K562 (cell line): Measurements from ENCODE around the gene EIF2S2. TPM values are rescaled to one million over a fixed set of nuclear protein-coding genes. Genes with fewer than 3 reads are reported as not detected.

ENCODE experiments used
- ARNT ChIP-seq, 2 experiments: fragments of 450-650 bp; IDR thresholded peaks; 2 replicates each; pipeline ENCODE4 v1.6.1; 2016; ENCODE audit warnings: mild to moderate bottlenecking in 1 of 2
- CBX5 ChIP-seq: IDR thresholded peaks from 2 replicates; pipeline ENCODE4 v1.6.1; 2014; ENCODE audit warnings: low read depth, borderline replicate concordance
- CREM ChIP-seq: IDR thresholded peaks from 2 replicates; pipeline ENCODE4 v1.6.1; 2014; ENCODE audit warnings: antibody characterized with exemption, low read depth
- FIP1L1 ChIP-seq: fragments of 200-400 bp; formaldehyde crosslinking; IDR thresholded peaks from 2 replicates; pipeline ENCODE4 v1.6.1; 2018; ENCODE audit warnings: mild to moderate bottlenecking, low read depth, low read length; ENCODE audit not compliant: poor library complexity, severe bottlenecking
- GTF2E2 ChIP-seq: fragments of 200-800 bp; sonication (Bioruptor generic); IDR thresholded peaks from 2 replicates; pipeline ENCODE4 v1.6.1; 2016; ENCODE audit warnings: missing genetic modification characterization, missing compliant biosample characterization
- IRF2 ChIP-seq: sonication (generic); formaldehyde crosslinking; IDR thresholded peaks from 2 replicates; pipeline ENCODE4 v1.8.1; 2022; ENCODE audit warnings: mild to moderate bottlenecking, missing genetic modification reagents
- JUN ChIP-seq, 2 experiments: sonication (generic) in 1 of 2; formaldehyde crosslinking in 1 of 2; IDR thresholded peaks; 2 replicates each; pipeline versions ENCODE4 v1.6.1 to v1.8.0; 2012 to 2022; ENCODE audit warnings: borderline replicate concordance in 2 of 2, mild to moderate bottlenecking in 2 of 2, improper control_type of control experiment in 1 of 2, low read depth in 1 of 2, low read length in 1 of 2, missing genetic modification reagents in 1 of 2
- KDM1A ChIP-seq, 2 experiments: fragments of 450-650 bp; IDR thresholded peaks; 2 replicates each; pipeline ENCODE4 v1.6.1; 2016; ENCODE audit warnings: mild to moderate bottlenecking in 2 of 2
- MTA2 ChIP-seq: fragments of 450-650 bp; IDR thresholded peaks from 2 replicates; pipeline ENCODE4 v1.6.1; 2016; ENCODE audit warnings: low read depth
- NEUROD1 ChIP-seq: fragments of 150-350 bp; IDR thresholded peaks from 2 replicates; pipeline ENCODE4 v1.6.1; 2014; ENCODE audit warnings: borderline replicate concordance, low read length, low read depth; ENCODE audit not compliant: partially characterized antibody
- NRF1 ChIP-seq, 2 experiments: fragments of 450-650 bp; IDR thresholded peaks in 1 of 2; conservative IDR thresholded peaks in 1 of 2; 2 replicates each; pipeline ENCODE4 v1.6.1; 2014; ENCODE audit warnings: mild to moderate bottlenecking in 2 of 2
- POU5F1 ChIP-seq: fragments of 150-350 bp; IDR thresholded peaks from 2 replicates; pipeline ENCODE4 v1.6.1; 2014; ENCODE audit warnings: borderline replicate concordance, low read length, low read depth, mild to moderate bottlenecking; ENCODE audit not compliant: partially characterized antibody
- PRPF4 ChIP-seq: fragments of 200-400 bp; formaldehyde crosslinking; IDR thresholded peaks from one replicate; pipeline ENCODE4 v1.6.1; 2017; ENCODE audit warnings: low read length, low read depth, mild to moderate bottlenecking; ENCODE audit not compliant: insufficient read depth, poor library complexity, severe bottlenecking
- RBM17 ChIP-seq: fragments of 200-400 bp; formaldehyde crosslinking; IDR thresholded peaks from 2 replicates; pipeline ENCODE4 v1.6.1; 2017; ENCODE audit warnings: low read depth, mild to moderate bottlenecking, low read length, borderline replicate concordance
- RBM25 ChIP-seq: fragments of 200-400 bp; formaldehyde crosslinking; IDR thresholded peaks from 2 replicates; pipeline ENCODE4 v1.6.1; 2018; ENCODE audit warnings: low read length, low read depth, moderate library complexity; ENCODE audit not compliant: severe bottlenecking
- SAFB2 ChIP-seq: fragments of 200-400 bp; formaldehyde crosslinking; IDR thresholded peaks from 2 replicates; pipeline ENCODE4 v1.6.1; 2018; ENCODE audit warnings: borderline replicate concordance, low read length, low read depth, moderate library complexity; ENCODE audit not compliant: severe bottlenecking
- SETDB1 ChIP-seq: IDR thresholded peaks from one replicate; pipeline ENCODE4 v1.6.1; 2012; ENCODE audit warnings: low read length, control low read depth, inconsistent platforms
- STAT5B ChIP-seq: fragments of 250-450 bp; sonication (Bioruptor Pico); IDR thresholded peaks from 2 replicates; pipeline ENCODE4 v1.8.0; 2021; ENCODE audit warnings: mild to moderate bottlenecking, inconsistent platforms
- THAP7 ChIP-seq: fragments of 250-450 bp; sonication (Bioruptor Pico); IDR thresholded peaks from 2 replicates; pipeline ENCODE4 v1.5.0; 2021
- TOE1 ChIP-seq, 2 experiments: fragments of 450-650 bp in 1 of 2; sonication (generic) in 1 of 2; formaldehyde crosslinking in 1 of 2; IDR thresholded peaks; 2 replicates each; pipeline versions ENCODE4 v1.7.1 to v1.8.0; 2016 to 2022; ENCODE audit warnings: borderline replicate concordance in 2 of 2, mild to moderate bottlenecking in 2 of 2, antibody characterized with exemption in 1 of 2, inconsistent platforms in 1 of 2, low read depth in 1 of 2, missing genetic modification reagents in 1 of 2, moderate library complexity in 1 of 2
- ZBTB8A ChIP-seq: fragments of 450-650 bp; IDR thresholded peaks from 2 replicates; pipeline ENCODE4 v1.6.1; 2018; ENCODE audit warnings: mild to moderate bottlenecking, moderate library complexity; ENCODE audit not compliant: partially characterized antibody
- ZBTB9 ChIP-seq: fragments of 450-650 bp; formaldehyde crosslinking; IDR thresholded peaks from 2 replicates; pipeline ENCODE4 v1.4.0; 2020; ENCODE audit warnings: mild to moderate bottlenecking, moderate library complexity
- ZKSCAN3 ChIP-seq: fragments of 250-450 bp; sonication (Bioruptor Pico); IDR thresholded peaks from 2 replicates; pipeline ENCODE4 v1.4.0; 2020
- ZNF133 ChIP-seq: fragments of 250-450 bp; sonication (Bioruptor Pico); IDR thresholded peaks from 2 replicates; pipeline ENCODE4 v1.4.0; 2020; ENCODE audit warnings: mild to moderate bottlenecking
- ZNF511 ChIP-seq: sonication (generic); formaldehyde crosslinking; IDR thresholded peaks from 2 replicates; pipeline ENCODE4 v1.8.0; 2022; ENCODE audit warnings: mild to moderate bottlenecking, missing genetic modification reagents
- polyA plus RNA-seq, 8 experiments: library from polyadenylated mRNA; depleted of rRNA in 4 of 8; stranded (reverse) in 5 of 8; unstranded in 3 of 8; fragments of >200 nt; fragmentation: Nextera tagmentation in 2 of 8; fragmentation: Illumina TruSeq in 1 of 8; extraction: Ambion mirVana in 2 of 8; extraction: Trizol in 1 of 8; gene quantifications; 2 replicates each; pipeline versions ENCODE4 v1.2.1 to v1.2.3, GENCODE V29; 2011 to 2014; ENCODE audit warnings: inconsistent platforms in 1 of 8, missing spikeins in 1 of 8
- total RNA-seq, 7 experiments: library from RNA; depleted of rRNA in 6 of 7; stranded (reverse); fragments of >200 nt in 6 of 7; fragmentation: Illumina TruSeq in 2 of 7; extraction: Trizol in 2 of 7; gene quantifications; 2 replicates each; pipeline versions ENCODE4 v1.2.1 to v1.2.3, GENCODE V29; 2011 to 2021; ENCODE audit warnings: low replicate concordance in 1 of 7

Gene EIF2S2
- total and polyA plus RNA-seq, 9 of the 15 experiments (the other 6 are each of a cell fraction or from before 2014, with no cell fraction given) = 79.7 to 220 (median 154) TPM

- TF ChIP-seq RBM17 (no peak), ZBTB9 (CRISPR knock-in tag) (no peak), PRPF4 (no peak), SETDB1 (no peak), ZNF511 (CRISPR knock-in tag) (no peak), JUN (IDR thresholded peaks at IDR 0.05; ENCODE audit: borderline replicate concordance, low read depth, low read length) (no peak), JUN (CRISPR knock-in tag; IDR thresholded peaks at IDR 0.05; ENCODE audit: borderline replicate concordance) (no peak), NRF1 (conservative IDR thresholded peaks at IDR 0.05 in 1 of 2, IDR thresholded peaks at IDR 0.05 in 1 of 2) (no peak), MTA2 (peak; percentile 87), ZNF133 (no peak), CBX5 (no peak), KDM1A (IDR thresholded peaks at IDR 0.05) (peak; percentile 78 to 84; a peak in 3 of 4 replicates), ARNT (IDR thresholded peaks at IDR 0.05) (peak; percentile 60 to 70; a peak in 2 of 4 replicates), CREM (peak; percentile 74), POU5F1 (no peak), IRF2 (CRISPR knock-in tag) (no peak), TOE1 (IDR thresholded peaks at IDR 0.05; ENCODE audit: borderline replicate concordance) (0 out of 2 replicates have a peak, but pooled peaks have one; percentile 32), TOE1 (CRISPR knock-in tag; IDR thresholded peaks at IDR 0.05; ENCODE audit: borderline replicate concordance, low read depth) (no peak), RBM25 (no peak), ZBTB8A (no peak), FIP1L1 (no peak), THAP7 (CRISPR knock-in tag) (no peak), NEUROD1 (peak; percentile 19), SAFB2 (no peak), GTF2E2 (no peak), STAT5B (no peak), ZKSCAN3 (CRISPR knock-in tag) (no peak)
Observed at GRCh38 chr20:34085544-34086040, 26.5 kb downstream of the EIF2S2 start (continued).
